Esophagus squamous epithelium (tissue), 5 donors: Measurements from ENCODE around the gene OR51L1. TPM values are rescaled to one million over a fixed set of nuclear protein-coding genes. Genes with fewer than 3 reads are reported as not detected.

ENCODE experiments used
- DNase-seq: peaks from one replicate; lab custom pipeline; 2025; lab: John Stamatoyannopoulos, UW
- H3K27ac ChIP-seq, 4 donors: fragments of 200-600 bp; sonication (generic); one replicate each; pipeline ENCODE4 v1.5.1; 2016 to 2019; ENCODE audit warnings: mild to moderate bottlenecking in 1 of 4
- H3K27me3 ChIP-seq, 4 donors: fragments of 200-600 bp; sonication (generic); 1 replicate in 3 of 4; 2 replicates in 1 of 4; pipeline versions ENCODE4 v1.5.1 to v1.6.0; 2017 to 2021; ENCODE audit warnings: antibody characterized with exemption in 1 of 4
- H3K36me3 ChIP-seq, 3 donors: fragments of 200-600 bp; sonication (generic); one replicate each; pipeline ENCODE4 v1.5.1; 2016 to 2019
- H3K4me1 ChIP-seq, 3 donors: fragments of 200-600 bp; sonication (generic); one replicate each; pipeline ENCODE4 v1.5.1; 2017 to 2019
- H3K4me3 ChIP-seq, 4 donors: fragments of 200-600 bp; sonication (generic); 1 replicate in 3 of 4; 2 replicates in 1 of 4; pipeline ENCODE4 v1.5.1; 2016 to 2019; ENCODE audit warnings: mild to moderate bottlenecking in 2 of 4, moderate library complexity in 1 of 4
- H3K9me3 ChIP-seq, 3 donors: fragments of 200-600 bp; sonication (generic); one replicate each; pipeline ENCODE4 v1.5.1; 2016 to 2019
- CTCF ChIP-seq, 6 experiments: fragments of 450-650 bp in 4 of 6; fragments of 200-600 bp in 2 of 6; sonication (generic) in 2 of 6; IDR thresholded peaks; one replicate each; pipeline ENCODE4 v1.5.1; 2016 to 2019; ENCODE audit warnings: antibody characterized with exemption in 6 of 6, mild to moderate bottlenecking in 4 of 6, moderate library complexity in 4 of 6
- POLR2A ChIP-seq, 4 donors: fragments of 450-650 bp; IDR thresholded peaks; one replicate each; pipeline ENCODE4 v1.6.1; 2017; ENCODE audit warnings: antibody characterized with exemption in 4 of 4, mild to moderate bottlenecking in 4 of 4, moderate library complexity in 3 of 4
- WGBS, 2 donors: methylation state at CpG; one replicate each; pipeline ENCODE4 v1.1.5; 2018; 5-methylcytosine and 5-hydroxymethylcytosine counted together
- intact Hi-C: fragments of 100-400 bp; cut with DNase I; formaldehyde crosslinking; loops from one replicate; pipeline ENCODE4 v1.15.0; 2022
- total RNA-seq, 4 donors: library from RNA; depleted of rRNA; stranded (reverse); fragments of >200 nt; gene quantifications; one replicate each; pipeline ENCODE4 v1.1.0, GENCODE V29; 2016
- donor health status: DM: yes; HTN: yes; CAD: no.

Gene OR51L1
- total RNA-seq, 4 donors from 2014 or later: not detected

GRCh38 chr11:4991060-4991459 lies 3.6 kb upstream of the OR51L1 start:
- Histone ChIP-seq H3K36me3 (no peaks in the 10 kb centered on the region), H3K27ac (no peak overlapping the region), H3K4me3 (no peak overlapping the region), H3K4me1 (no peaks in the 10 kb centered on the region), H3K9me3 (no peaks in the 10 kb centered on the region), H3K27me3 (no peaks in the 10 kb centered on the region)
- no peak for DNase-seq
- intact Hi-C loops: no loop called here
- TF ChIP-seq CTCF (IDR thresholded peaks at IDR 0.05) (no peak), POLR2A (IDR thresholded peaks at IDR 0.05) (no peak)
- WGBS, 2 donors: 25 to 80% methylated on average over 1 of the region's 1 CpG

- TF ChIP-seq CTCF (IDR thresholded peaks at IDR 0.05) (peak in 5 of 6 experiments; percentile 32 to 56 (median 37)), POLR2A (IDR thresholded peaks at IDR 0.05) (no peak)
- no peak for DNase-seq
- WGBS, 2 donors: 26 to 29% methylated on average over 6 of the region's 6 CpGs
- no peaks in the 10 kb centered on the region for H3K36me3 ChIP-seq
- peaks cover 0 to 5% (median 0%) of the 10 kb centered on the region in 4 donors for H3K27me3 ChIP-seq
- no peaks in the 10 kb centered on the region for H3K9me3 ChIP-seq
- H3K4me1 ChIP-seq: no peaks in the 10 kb centered on the region
- H3K4me3 ChIP-seq: no peak overlapping the region
- H3K27ac ChIP-seq: no peak overlapping the region
- intact Hi-C loops: no loop called here
Observed at GRCh38 chr11:5004424-5005274, 10.0 kb downstream of the OR51L1 start.

GRCh38 chr11:5007561-5007960 lies 12.9 kb downstream of the OR51L1 start:
- peaks cover 0 to 5% (median 0%) of the 10 kb centered on the region in 4 donors for H3K27me3 ChIP-seq
- TF ChIP-seq POLR2A (IDR thresholded peaks at IDR 0.05): no peak
- TF ChIP-seq CTCF (IDR thresholded peaks at IDR 0.05): no peak
- 70 to 82% methylated on average over 2 of the region's 2 CpGs for WGBS, 2 donors
- no peaks in the 10 kb centered on the region for H3K36me3 ChIP-seq
- no peak for DNase-seq
- H3K4me3 ChIP-seq: no peak overlapping the region
- H3K27ac ChIP-seq: no peak overlapping the region
- no peaks in the 10 kb centered on the region for H3K9me3 ChIP-seq
- intact Hi-C loops: no loop called here
- no peaks in the 10 kb centered on the region for H3K4me1 ChIP-seq

- no peak for TF ChIP-seq POLR2A (IDR thresholded peaks at IDR 0.05)
- no peak for TF ChIP-seq CTCF (IDR thresholded peaks at IDR 0.05)
- no peaks in the 10 kb centered on the region for H3K27me3 ChIP-seq
- H3K4me1 ChIP-seq: no peaks in the 10 kb centered on the region
- no peak overlapping the region for H3K4me3 ChIP-seq
- no peak overlapping the region for H3K27ac ChIP-seq
- no peaks in the 10 kb centered on the region for H3K9me3 ChIP-seq
- DNase-seq: no peak
- intact Hi-C loops: no loop called here
- no peaks in the 10 kb centered on the region for H3K36me3 ChIP-seq
- WGBS, 2 donors: 63 to 80% methylated on average over 8 of the region's 8 CpGs
Observed at GRCh38 chr11:5011254-5011653, 16.6 kb downstream of the OR51L1 start.

- no peak overlapping the region for H3K4me3 ChIP-seq
- no peak overlapping the region for H3K27ac ChIP-seq
- no peak for DNase-seq
- intact Hi-C loops: no loop called here
- H3K9me3 ChIP-seq: no peaks in the 10 kb centered on the region
- H3K4me1 ChIP-seq: no peaks in the 10 kb centered on the region
- no peaks in the 10 kb centered on the region for H3K27me3 ChIP-seq
- H3K36me3 ChIP-seq: no peaks in the 10 kb centered on the region
- TF ChIP-seq CTCF (IDR thresholded peaks at IDR 0.05): no peak
- no peak for TF ChIP-seq POLR2A (IDR thresholded peaks at IDR 0.05)
- WGBS, 2 donors: 76 to 79% methylated on average over 1 of the region's 1 CpG
Observed at GRCh38 chr11:5013012-5013411, 18.4 kb downstream of the OR51L1 start.
